Karpas-422 (cell line): ENCODE data around the gene MTCL1. TPM values are rescaled to one million over a fixed set of nuclear protein-coding genes. Genes with fewer than 3 reads are reported as not detected.

ENCODE experiments used
- DNase-seq: peaks from one replicate; pipeline ENCODE4 v3.0.0-alpha.2; 2015
- H2AFZ ChIP-seq: fragments of 200-600 bp; sonication (generic); 2 replicates; pipeline ENCODE4 v1.6.1; 2014; ENCODE audit warnings: antibody characterized with exemption, low read length, mixed read lengths
- H3K27ac ChIP-seq: fragments of 200-600 bp; sonication (generic); 2 replicates; pipeline ENCODE4 v1.5.1; 2014; ENCODE audit warnings: mild to moderate bottlenecking, low read length, moderate library complexity
- H3K27me3 ChIP-seq: fragments of 200-600 bp; sonication (generic); 2 replicates; pipeline ENCODE4 v1.6.1; 2014; ENCODE audit warnings: low read length, mixed read lengths
- H3K36me3 ChIP-seq: fragments of 200-600 bp; sonication (generic); 2 replicates; pipeline ENCODE4 v1.6.1; 2014; ENCODE audit warnings: low read length, mixed read lengths; ENCODE audit not compliant: insufficient read depth
- H3K4me1 ChIP-seq: fragments of 200-600 bp; sonication (generic); 2 replicates; pipeline ENCODE4 v1.6.1; 2014; ENCODE audit warnings: mild to moderate bottlenecking, low read length, mixed read lengths
- H3K4me2 ChIP-seq: fragments of 200-600 bp; sonication (generic); 2 replicates; pipeline ENCODE4 v1.6.1; 2014; ENCODE audit warnings: low read length, low read depth, mild to moderate bottlenecking; ENCODE audit not compliant: poor library complexity, severe bottlenecking
- H3K4me3 ChIP-seq: fragments of 200-600 bp; sonication (generic); 2 replicates; pipeline ENCODE4 v1.5.1; 2014; ENCODE audit warnings: mild to moderate bottlenecking, antibody characterized with exemption, low read length, mixed read lengths
- H3K79me2 ChIP-seq: fragments of 200-600 bp; sonication (generic); 2 replicates; pipeline ENCODE4 v1.6.1; 2014; ENCODE audit warnings: mild to moderate bottlenecking, low read length, mixed read lengths
- H3K9ac ChIP-seq: fragments of 200-600 bp; sonication (generic); 2 replicates; pipeline ENCODE4 v1.6.0; 2014; ENCODE audit warnings: low read length
- H3K9me2 ChIP-seq: fragments of 200-600 bp; sonication (generic), shearing (Covaris generic); replicated peaks from 2 replicates; pipeline ENCODE4 v1.6.0; 2014; ENCODE audit warnings: mild to moderate bottlenecking, low read length, moderate library complexity; ENCODE audit not compliant: insufficient read depth
- H3K9me3 ChIP-seq: fragments of 300-700, 200-600 bp; sonication (generic); 2 replicates; pipeline ENCODE4 v1.6.1; 2014; ENCODE audit warnings: low read length, mixed read lengths
- H4K20me1 ChIP-seq: fragments of 200-600 bp; sonication (generic); 2 replicates; pipeline ENCODE4 v1.6.1; 2014; ENCODE audit warnings: mild to moderate bottlenecking, antibody characterized with exemption, low read length, low read depth; ENCODE audit not compliant: insufficient read depth
- total RNA-seq: library from RNA; depleted of rRNA; stranded (reverse); fragments of >200 nt; shearing (Covaris generic); gene quantifications from 2 replicates; pipeline ENCODE4 v1.2.3, GENCODE V29; 2014; ENCODE audit warnings: low replicate concordance

The MTCL1 gene
- total RNA-seq, 1 experiment from 2014 or later = 2.9 TPM

DNA sequence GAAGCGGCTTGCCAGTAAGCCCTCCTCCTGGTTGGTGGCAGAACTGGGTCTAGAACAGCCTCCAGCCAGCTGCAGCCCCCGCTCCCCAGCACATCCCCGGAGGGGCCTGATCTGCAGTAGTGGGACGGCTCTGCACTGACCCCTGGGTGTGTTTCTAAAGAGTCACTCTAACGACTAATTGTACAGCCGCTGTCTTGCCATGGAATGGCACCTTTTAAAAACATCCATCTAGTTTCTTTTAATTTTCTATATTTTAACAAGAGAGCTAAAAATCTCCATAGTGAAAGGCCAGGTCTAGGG is 82.0 kb downstream of the MTCL1 start:
- Histone ChIP-seq H3K4me1 (no peaks in the 10 kb centered on the region), H3K9ac (no peak overlapping the region), H3K36me3 (no peaks in the 10 kb centered on the region), H3K9me2 (no peaks in the 10 kb centered on the region), H3K9me3 (no peaks in the 10 kb centered on the region), H3K4me2 (no peak overlapping the region), H4K20me1 (no peaks in the 10 kb centered on the region), H3K4me3 (no peak overlapping the region), H3K79me2 (no peaks in the 10 kb centered on the region), H3K27me3 (no peaks in the 10 kb centered on the region), H2AFZ (no peak overlapping the region), H3K27ac (no peak overlapping the region)
- DNase-seq = no peak

DNA sequence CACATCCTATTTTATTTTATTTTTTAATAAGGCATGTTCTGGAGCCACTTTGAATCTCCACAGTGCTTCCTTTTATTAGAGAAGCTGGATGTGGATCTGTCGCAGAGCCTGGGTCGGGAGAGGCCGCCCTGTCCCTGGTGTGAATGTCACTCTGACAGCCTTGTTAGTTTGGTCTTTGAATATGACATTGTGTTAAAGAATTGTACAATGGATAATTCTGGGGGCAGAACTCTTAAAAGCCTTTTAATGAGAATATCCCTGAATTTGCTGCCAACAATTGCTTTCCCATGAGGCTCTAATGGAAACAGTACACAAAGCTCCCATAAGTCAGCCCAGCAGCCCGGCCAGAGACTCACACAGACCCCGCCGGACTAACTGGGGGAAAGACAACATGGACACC is 82.4 kb downstream of the MTCL1 start:
- H3K27ac ChIP-seq = no peak overlapping the region
- no peaks in the 10 kb centered on the region for H4K20me1 ChIP-seq
- no peaks in the 10 kb centered on the region for H3K79me2 ChIP-seq
- DNase-seq = no peak
- no peak overlapping the region for H3K4me3 ChIP-seq
- no peaks in the 10 kb centered on the region for H3K36me3 ChIP-seq
- no peaks in the 10 kb centered on the region for H3K9me3 ChIP-seq
- no peaks in the 10 kb centered on the region for H3K27me3 ChIP-seq
- no peak overlapping the region for H3K4me2 ChIP-seq
- no peak overlapping the region for H2AFZ ChIP-seq
- H3K9me2 ChIP-seq = no peaks in the 10 kb centered on the region
- no peak overlapping the region for H3K9ac ChIP-seq
- no peaks in the 10 kb centered on the region for H3K4me1 ChIP-seq

DNA sequence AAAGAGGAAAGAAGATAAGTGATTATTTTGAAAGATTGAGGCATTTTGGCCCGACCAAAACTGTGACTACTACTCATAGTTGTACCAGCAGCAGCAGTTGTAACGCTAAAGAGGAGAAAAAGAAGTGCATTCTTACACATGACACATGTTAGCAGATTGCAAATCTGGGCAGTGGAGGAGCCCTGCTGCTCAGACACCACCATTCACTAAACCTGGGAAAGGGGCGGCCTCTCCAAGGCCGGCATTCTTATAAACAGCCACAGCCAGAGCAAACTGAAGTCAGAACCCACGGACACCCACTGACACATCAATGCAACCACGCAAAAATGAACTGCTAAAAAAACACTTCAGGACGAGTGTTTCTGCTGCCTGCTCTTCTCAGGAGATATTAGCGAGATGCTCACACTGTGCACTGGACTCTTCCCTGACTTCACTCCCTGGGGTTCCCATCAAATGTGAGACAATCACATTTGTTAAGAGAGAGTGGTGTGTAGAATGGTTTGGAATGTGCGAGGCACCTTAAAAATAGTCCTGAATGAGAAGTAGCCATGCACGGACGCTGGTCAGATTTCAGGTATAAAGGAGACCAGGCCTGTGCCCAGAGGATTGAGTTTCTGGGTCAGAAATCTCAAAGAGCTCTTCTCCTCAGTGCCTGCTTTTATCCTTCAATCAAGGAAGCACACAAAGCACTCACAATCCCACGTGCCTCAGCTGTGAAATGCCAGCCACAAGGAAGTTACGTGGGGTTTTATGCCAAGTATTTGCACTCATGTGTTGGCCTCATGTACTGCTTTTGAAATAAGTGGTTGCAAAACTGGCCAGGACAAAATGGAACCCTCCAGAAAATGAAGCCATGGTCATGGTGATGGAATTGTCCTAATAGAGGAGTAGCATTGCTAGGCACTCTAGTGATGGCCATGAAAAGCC is 83.4 kb downstream of the MTCL1 start:
- Histone ChIP-seq H3K4me3 (no peak overlapping the region), H3K27ac (no peak overlapping the region), H3K4me1 (no peaks in the 10 kb centered on the region), H4K20me1 (no peaks in the 10 kb centered on the region), H3K79me2 (no peaks in the 10 kb centered on the region), H2AFZ (no peak overlapping the region), H3K36me3 (no peaks in the 10 kb centered on the region), H3K27me3 (no peaks in the 10 kb centered on the region), H3K9me2 (no peaks in the 10 kb centered on the region), H3K4me2 (no peak overlapping the region), H3K9me3 (no peaks in the 10 kb centered on the region), H3K9ac (no peak overlapping the region)
- DNase-seq = no peak

DNA sequence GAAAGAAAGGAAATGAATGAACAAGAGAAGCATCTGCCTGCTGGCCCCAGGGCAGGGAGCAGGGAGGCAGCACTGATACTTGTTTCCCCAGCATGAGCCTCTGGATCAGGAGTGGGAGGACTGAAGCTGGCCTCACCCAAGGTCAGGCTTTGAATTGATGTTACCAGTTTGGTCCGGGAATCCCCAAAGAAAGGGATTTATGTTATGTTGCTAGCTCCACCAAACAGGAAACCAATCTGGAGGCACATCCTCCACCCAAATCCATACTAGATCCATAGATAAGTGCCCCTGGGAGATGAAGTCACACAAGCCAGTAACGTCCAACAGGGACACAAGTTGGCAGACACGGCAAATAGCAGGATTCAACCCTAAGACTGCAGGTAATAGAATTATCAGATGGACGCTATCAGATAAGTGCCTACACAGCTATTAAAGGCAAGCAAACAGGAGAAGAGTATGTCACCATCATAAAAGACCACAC is 85.9 kb downstream of the MTCL1 start:
- no peaks in the 10 kb centered on the region for H3K36me3 ChIP-seq
- H3K4me1 ChIP-seq = no peaks in the 10 kb centered on the region
- H4K20me1 ChIP-seq = no peaks in the 10 kb centered on the region
- H3K9me3 ChIP-seq = no peaks in the 10 kb centered on the region
- H3K9ac ChIP-seq = no peak overlapping the region
- no peak overlapping the region for H3K27ac ChIP-seq
- H3K27me3 ChIP-seq = no peaks in the 10 kb centered on the region
- no peak overlapping the region for H3K4me2 ChIP-seq
- no peak overlapping the region for H2AFZ ChIP-seq
- no peak overlapping the region for H3K4me3 ChIP-seq
- H3K79me2 ChIP-seq = no peaks in the 10 kb centered on the region
- DNase-seq = no peak
- no peaks in the 10 kb centered on the region for H3K9me2 ChIP-seq

DNA sequence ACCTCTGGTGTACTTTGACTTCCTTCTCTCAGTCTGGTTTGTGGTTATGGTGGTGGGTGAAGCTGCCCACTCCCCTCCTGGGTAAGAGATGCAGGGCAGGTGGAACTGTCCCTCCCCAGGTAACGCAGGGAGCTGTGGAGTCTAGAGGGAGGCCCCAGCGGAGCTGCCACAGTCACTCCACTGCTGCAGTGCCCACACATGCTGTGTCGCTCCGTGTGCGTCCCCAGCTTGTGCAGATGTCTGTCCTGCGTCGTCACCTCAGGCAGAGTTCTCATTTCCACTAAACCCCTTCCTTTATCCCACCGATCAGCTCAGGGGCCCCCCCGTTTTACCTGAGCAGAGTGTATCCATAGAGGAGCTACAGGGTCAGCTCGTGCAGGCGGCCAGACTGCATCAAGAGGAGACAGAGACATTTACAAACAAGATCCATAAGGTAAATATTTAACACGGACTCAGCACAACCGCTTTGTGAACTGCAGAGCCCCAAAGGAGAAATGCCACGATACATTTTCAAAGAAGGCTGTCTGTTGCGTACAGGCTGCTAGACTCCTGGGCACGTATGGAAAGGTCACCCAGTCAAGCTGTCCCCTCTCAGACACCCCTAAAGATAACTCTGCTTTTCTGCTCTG is 87.4 kb downstream of the MTCL1 start:
- no peaks in the 10 kb centered on the region for H3K36me3 ChIP-seq
- H3K4me3 ChIP-seq = no peak overlapping the region
- no peak overlapping the region for H2AFZ ChIP-seq
- H3K9me3 ChIP-seq = no peaks in the 10 kb centered on the region
- H3K27ac ChIP-seq = no peak overlapping the region
- H3K27me3 ChIP-seq = no peaks in the 10 kb centered on the region
- no peak overlapping the region for H3K4me2 ChIP-seq
- no peaks in the 10 kb centered on the region for H3K9me2 ChIP-seq
- no peak overlapping the region for H3K9ac ChIP-seq
- no peak for DNase-seq
- H3K4me1 ChIP-seq = no peaks in the 10 kb centered on the region
- no peaks in the 10 kb centered on the region for H4K20me1 ChIP-seq
- H3K79me2 ChIP-seq = no peaks in the 10 kb centered on the region

DNA sequence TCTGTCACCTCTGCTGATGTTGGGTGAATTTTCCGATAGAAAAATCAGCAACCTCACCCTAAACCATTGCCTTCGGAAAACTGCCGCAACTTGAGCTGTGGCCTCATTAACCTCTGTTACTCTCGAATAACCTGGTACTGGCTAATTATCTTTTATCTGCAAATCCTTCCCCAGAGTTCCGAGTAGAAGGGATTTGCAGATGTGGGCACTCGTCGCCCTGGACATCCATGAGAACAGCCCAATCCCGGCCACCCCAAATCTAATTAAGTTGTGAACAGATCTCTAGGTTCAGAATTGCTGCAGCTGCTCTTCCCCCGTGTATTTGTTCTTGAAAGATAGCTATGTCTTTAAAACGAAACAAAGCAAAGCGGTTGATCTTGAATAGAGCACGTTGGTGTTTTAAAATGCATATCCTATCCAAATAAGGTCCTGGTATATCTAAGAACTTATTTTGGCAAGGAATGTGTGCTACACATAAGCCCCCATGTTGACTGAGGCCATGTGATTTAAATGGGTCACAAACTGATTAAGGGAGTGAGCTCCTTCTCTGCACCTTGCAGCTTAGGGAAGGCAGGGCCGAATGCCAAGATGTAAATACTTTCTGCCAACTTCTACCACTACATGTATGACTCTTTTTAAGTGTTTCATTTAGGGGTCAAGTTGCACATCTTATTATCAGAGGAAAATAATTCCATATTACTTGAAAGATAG is 88.2 kb downstream of the MTCL1 start:
- no peak for DNase-seq
- H3K9ac ChIP-seq = no peak overlapping the region
- no peak overlapping the region for H3K4me3 ChIP-seq
- no peaks in the 10 kb centered on the region for H3K4me1 ChIP-seq
- H4K20me1 ChIP-seq = no peaks in the 10 kb centered on the region
- H2AFZ ChIP-seq = no peak overlapping the region
- H3K27ac ChIP-seq = no peak overlapping the region
- H3K27me3 ChIP-seq = no peaks in the 10 kb centered on the region
- no peaks in the 10 kb centered on the region for H3K79me2 ChIP-seq
- no peaks in the 10 kb centered on the region for H3K9me3 ChIP-seq
- no peaks in the 10 kb centered on the region for H3K9me2 ChIP-seq
- H3K36me3 ChIP-seq = no peaks in the 10 kb centered on the region
- no peak overlapping the region for H3K4me2 ChIP-seq

DNA sequence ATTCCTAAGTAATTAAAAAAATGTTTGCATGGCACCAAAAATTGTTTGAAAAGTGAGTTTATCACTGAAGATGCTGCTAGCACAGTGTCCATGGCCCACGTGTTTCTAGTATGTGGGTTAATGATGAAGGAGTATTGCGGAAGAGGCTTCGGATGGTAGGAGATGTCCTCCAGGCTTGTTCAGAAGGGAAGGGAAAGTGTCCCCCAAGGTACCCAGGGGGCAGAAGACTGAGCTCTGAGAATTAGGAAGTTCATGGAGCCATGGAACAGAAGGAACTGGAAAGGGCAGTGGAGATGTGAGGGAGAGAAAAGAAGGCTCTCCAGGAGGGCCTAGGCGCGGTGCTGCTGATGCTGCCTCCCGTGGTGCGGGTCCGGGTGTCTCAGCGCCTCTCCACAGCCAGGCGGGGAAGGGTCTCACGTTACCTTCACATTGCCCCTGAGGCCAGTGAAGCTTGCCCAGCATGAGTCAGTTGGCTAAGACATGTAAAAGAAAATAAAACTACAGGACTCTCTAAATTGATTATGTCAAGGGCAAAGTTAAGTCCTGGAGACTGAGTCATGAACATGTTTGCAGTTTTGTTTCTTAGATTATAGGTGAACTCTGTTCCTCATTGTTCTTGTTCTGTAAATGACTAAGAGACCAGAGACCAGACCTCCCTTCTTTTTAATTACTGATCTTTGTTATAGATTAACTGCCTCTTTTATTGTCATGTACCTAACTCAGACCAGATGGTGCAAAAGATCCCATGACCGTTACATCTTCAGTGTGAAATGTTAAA is 89.0 kb downstream of the MTCL1 start:
- no peak overlapping the region for H3K27ac ChIP-seq

DNA sequence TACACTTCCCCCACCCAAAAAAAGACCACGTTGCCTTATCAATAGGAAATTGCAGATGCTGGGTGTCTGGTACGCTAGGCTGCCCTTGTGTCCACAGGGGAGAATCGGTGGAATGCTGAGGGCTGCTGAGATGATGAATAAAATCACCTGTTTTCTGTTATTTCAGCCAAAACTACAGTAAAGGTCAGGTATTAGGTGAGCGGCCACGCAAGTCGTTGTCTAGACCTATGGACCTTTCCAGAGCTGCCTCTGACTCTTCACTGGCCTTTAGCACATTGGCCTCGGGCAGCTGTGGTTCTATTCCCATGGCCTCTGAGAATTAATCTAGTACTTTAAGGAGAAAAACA is 89.6 kb downstream of the MTCL1 start:
- no peak for DNase-seq
- H3K9me3 ChIP-seq = no peaks in the 10 kb centered on the region
- no peak overlapping the region for H3K27ac ChIP-seq
- no peak overlapping the region for H3K4me2 ChIP-seq
- H3K79me2 ChIP-seq = no peaks in the 10 kb centered on the region
- no peaks in the 10 kb centered on the region for H4K20me1 ChIP-seq
- no peaks in the 10 kb centered on the region for H3K4me1 ChIP-seq
- H3K9ac ChIP-seq = no peak overlapping the region
- no peaks in the 10 kb centered on the region for H3K27me3 ChIP-seq
- no peaks in the 10 kb centered on the region for H3K9me2 ChIP-seq
- H3K4me3 ChIP-seq = no peak overlapping the region
- H2AFZ ChIP-seq = no peak overlapping the region
- H3K36me3 ChIP-seq = no peaks in the 10 kb centered on the region

More for the DNA sequence above, 89.0 kb downstream of the MTCL1 start:
- Histone ChIP-seq H2AFZ (no peak overlapping the region), H3K4me2 (no peak overlapping the region), H3K27me3 (no peaks in the 10 kb centered on the region), H3K4me3 (no peak overlapping the region), H3K9ac (no peak overlapping the region), H3K4me1 (no peaks in the 10 kb centered on the region), H3K9me2 (no peaks in the 10 kb centered on the region), H3K9me3 (no peaks in the 10 kb centered on the region), H3K36me3 (no peaks in the 10 kb centered on the region), H3K79me2 (no peaks in the 10 kb centered on the region), H4K20me1 (no peaks in the 10 kb centered on the region)
- DNase-seq = no peak
